Transverse colon (tissue), 4 donors: ENCODE data around the gene NDST3.

ENCODE experiments used
- CTCF ChIP-seq, 5 experiments: fragments of 200-600 bp in 3 of 5; fragments of 450-650 bp in 2 of 5; sonication (generic) in 3 of 5; IDR thresholded peaks; 1 replicate in 2 of 5; 2 replicates in 3 of 5; pipeline ENCODE4 v1.5.1; 2016 to 2017; ENCODE audit warnings: antibody characterized with exemption in 5 of 5, inconsistent platforms in 3 of 5, mild to moderate bottlenecking in 2 of 5, moderate library complexity in 1 of 5
- POLR2A ChIP-seq: fragments of 450-650 bp; IDR thresholded peaks from one replicate; pipeline ENCODE4 v1.6.1; 2016; ENCODE audit warnings: antibody characterized with exemption, mild to moderate bottlenecking, moderate library complexity
- POLR2AphosphoS5 ChIP-seq, 3 donors: sonication (generic); formaldehyde crosslinking; IDR thresholded peaks; one replicate each; pipeline ENCODE4 v1.6.1; 2016; ENCODE audit warnings: antibody characterized with exemption in 3 of 3

- no peak for TF ChIP-seq CTCF (IDR thresholded peaks at IDR 0.05)
- TF ChIP-seq POLR2A, result no peak
- TF ChIP-seq POLR2AphosphoS5 (IDR thresholded peaks at IDR 0.05), result no peak
Measured at GRCh38 chr4:118173956-118174725, 139.9 kb downstream of the NDST3 start.
